ENCODE measurements around the gene PLXNA2. TPM values are rescaled to one million over a fixed set of nuclear protein-coding genes. Genes with fewer than 3 reads are reported as not detected.

PLXNA2 gene
- total RNA-seq, 1 experiment from 2014 or later = 0.89 TPM

- H3K27ac ChIP-seq (ENCODE audit: low read depth, low read length) = no peak overlapping the region
- CTCF ChIA-PET = interaction anchor here (0.6 to 1.4 kb wide), 8 partner anchors 10 to 199 kb away, joined by 3 to 12 read pairs (median 6); partner anchors contain the start of gene PLXNA2
- peak; percentile 85 for ATAC-seq
- no TSS peak for BruUV-seq (replicated peaks)
- no peaks in the 10 kb centered on the region for H3K9me3 ChIP-seq (ENCODE audit: control insufficient read depth in 1 of 2, insufficient read depth in 1 of 2, low read depth in 1 of 2, low read length in 2 of 2)
- H3K79me2 ChIP-seq (ENCODE audit: insufficient read depth, low read length) = no peaks in the 10 kb centered on the region
- no peak overlapping the region for H3K4me3 ChIP-seq (replicated peaks in 1 of 2; ENCODE audit: low read depth in 1 of 2, low read length in 2 of 2)
- TF ChIP-seq SRF (IDR thresholded peaks at IDR 0.05; ENCODE audit: low read depth) (no peak), RAD21 (IDR thresholded peaks at IDR 0.05; ENCODE audit: low read depth) (peak; percentile 53), CTCF (IDR thresholded peaks at IDR 0.05 in 2 of 3, conservative IDR thresholded peaks at IDR 0.05 in 1 of 3; ENCODE audit: borderline replicate concordance in 1 of 3, insufficient read depth in 1 of 3, low read depth in 2 of 3, low read length in 2 of 3) (peak; percentile 83 to 95 (median 89))
- intact Hi-C loops (cut with micrococcal nuclease) = no loop called here
- DNase-seq (ENCODE audit: low read depth, low spot score) = peak; percentile 28
- no peaks in the 10 kb centered on the region for H3K36me3 ChIP-seq (ENCODE audit: control insufficient read depth in 1 of 2, insufficient read depth in 2 of 2, low read length in 2 of 2)
- no peaks in the 10 kb centered on the region for H3K27me3 ChIP-seq (ENCODE audit: insufficient read depth, low read length)
- no peaks in the 10 kb centered on the region for H3K9me2 ChIP-seq (ENCODE audit: insufficient read depth)
- RAD21 ChIA-PET (ENCODE audit: low non-redundant PET in 1 of 2, low total read pairs in 2 of 2, uncharacterized antibody in 2 of 2, unreplicated experiment in 2 of 2) = no interaction called here
- peak overlapping the region; percentile 8; the same call in 1 of the 2 replicates for H3K4me2 ChIP-seq (ENCODE audit: low read length)
- no peaks in the 10 kb centered on the region for H3K4me1 ChIP-seq (ENCODE audit: control insufficient read depth in 1 of 2, insufficient read depth in 2 of 2, low read length in 2 of 2)
- H3K9ac ChIP-seq (ENCODE audit: low read length) = no peak overlapping the region
- H2AFZ ChIP-seq (ENCODE audit: low read depth, low read length, poor library complexity, severe bottlenecking) = no peak overlapping the region
- no peaks in the 10 kb centered on the region for H4K20me1 ChIP-seq (ENCODE audit: insufficient read depth)
- POLR2A ChIA-PET = no interaction called here
Observed at GRCh38 chr1:208045463-208046260, 198.5 kb downstream of the PLXNA2 start.

DNA sequence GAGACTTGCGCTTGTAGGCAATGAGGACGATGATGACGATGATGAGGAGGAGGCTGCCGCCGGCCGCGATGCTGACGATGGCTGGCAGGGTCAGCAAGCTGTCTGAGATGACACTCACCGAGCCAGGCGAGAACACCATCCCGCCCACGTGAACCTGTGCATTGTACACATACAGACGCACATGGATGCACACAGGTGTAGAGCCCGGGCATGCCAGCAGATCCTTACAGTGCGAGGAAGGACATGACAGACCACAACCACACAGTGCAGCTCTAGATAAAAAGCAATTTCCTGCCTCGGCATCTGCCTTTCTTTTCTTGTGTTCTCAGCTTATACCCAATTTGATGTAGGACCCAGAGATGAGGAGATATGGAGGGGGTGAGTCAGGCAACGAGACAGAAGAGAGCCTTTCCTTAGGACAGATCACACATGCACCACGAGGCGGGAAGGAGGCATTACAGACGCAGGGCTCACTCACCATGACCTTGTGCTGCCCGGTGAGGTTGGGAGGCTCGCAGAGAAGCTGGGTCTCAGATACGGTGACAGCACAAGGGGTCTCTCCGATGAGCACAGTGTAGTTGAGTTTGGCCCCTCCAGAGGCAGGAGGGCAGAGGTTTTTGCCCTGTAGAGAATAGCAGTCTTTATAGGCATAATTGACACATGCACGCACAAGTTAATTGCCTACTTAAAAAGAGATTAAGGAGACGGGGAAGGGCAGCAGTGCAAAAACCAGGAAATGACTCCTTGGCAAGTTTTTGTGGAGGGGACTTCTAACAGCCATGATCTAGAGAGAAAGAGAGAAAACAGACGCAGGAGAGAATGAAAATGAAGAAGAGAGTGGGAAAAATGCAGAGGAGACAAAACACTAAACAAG, 199.4 kb downstream of the PLXNA2 start:
- Histone ChIP-seq H3K9ac (ENCODE audit: low read length) (no peak overlapping the region), H3K27ac (ENCODE audit: low read depth, low read length) (no peak overlapping the region), H3K36me3 (ENCODE audit: control insufficient read depth in 1 of 2, insufficient read depth in 2 of 2, low read length in 2 of 2) (no peaks in the 10 kb centered on the region), H3K27me3 (ENCODE audit: insufficient read depth, low read length) (no peaks in the 10 kb centered on the region), H3K9me2 (ENCODE audit: insufficient read depth) (no peaks in the 10 kb centered on the region), H3K4me2 (ENCODE audit: low read length) (no peak overlapping the region), H3K9me3 (ENCODE audit: control insufficient read depth in 1 of 2, insufficient read depth in 1 of 2, low read depth in 1 of 2, low read length in 2 of 2) (no peaks in the 10 kb centered on the region), H3K4me3 (replicated peaks in 1 of 2; ENCODE audit: low read depth in 1 of 2, low read length in 2 of 2) (no peak overlapping the region), H4K20me1 (ENCODE audit: insufficient read depth) (no peaks in the 10 kb centered on the region), H3K79me2 (ENCODE audit: insufficient read depth, low read length) (no peaks in the 10 kb centered on the region), H3K4me1 (ENCODE audit: control insufficient read depth in 1 of 2, insufficient read depth in 2 of 2, low read length in 2 of 2) (no peaks in the 10 kb centered on the region), H2AFZ (ENCODE audit: low read depth, low read length, poor library complexity, severe bottlenecking) (no peak overlapping the region)
- BruUV-seq (replicated peaks) = no TSS peak
- ChIA-PET CTCF (interaction anchor here (0.6 to 1.4 kb wide), 8 partner anchors 9 to 200 kb away, joined by 3 to 12 read pairs (median 6); partner anchors contain the start of gene PLXNA2), POLR2A (no interaction called here), RAD21 (ENCODE audit: low non-redundant PET in 1 of 2, low total read pairs in 2 of 2, uncharacterized antibody in 2 of 2, unreplicated experiment in 2 of 2) (no interaction called here)
- DNase-seq (ENCODE audit: low read depth, low spot score) (no peak), ATAC-seq (no peak)
- intact Hi-C loops (cut with micrococcal nuclease) = no loop called here
- TF ChIP-seq ZBTB33 (IDR thresholded peaks at IDR 0.05; ENCODE audit: extremely low read depth, insufficient replicate concordance, low read length) = no peak
- no peak for TF ChIP-seq SRF (IDR thresholded peaks at IDR 0.05; ENCODE audit: low read depth)
- TF ChIP-seq CEBPB (IDR thresholded peaks at IDR 0.05; ENCODE audit: low read depth) = no peak
- no peak for TF ChIP-seq EZH2 (IDR thresholded peaks at IDR 0.05)
- TF ChIP-seq YY1 (IDR thresholded peaks at IDR 0.05; ENCODE audit: extremely low read depth, insufficient replicate concordance, low read depth, low read length) = no peak
- TF ChIP-seq FOSL1 (IDR thresholded peaks at IDR 0.05; ENCODE audit: low read depth) = no peak
- no peak for TF ChIP-seq ZNF274 (IDR thresholded peaks at IDR 0.05; ENCODE audit: low read depth, low read length)
- no peak for TF ChIP-seq EGR1 (IDR thresholded peaks at IDR 0.05; ENCODE audit: low read depth)
- TF ChIP-seq TCF7L2 (IDR thresholded peaks at IDR 0.05; ENCODE audit: borderline replicate concordance, extremely low read depth, insufficient read depth, insufficient read length) = no peak
- TF ChIP-seq ZFX (IDR thresholded peaks at IDR 0.05) = no peak
- TF ChIP-seq, protein P1, sequence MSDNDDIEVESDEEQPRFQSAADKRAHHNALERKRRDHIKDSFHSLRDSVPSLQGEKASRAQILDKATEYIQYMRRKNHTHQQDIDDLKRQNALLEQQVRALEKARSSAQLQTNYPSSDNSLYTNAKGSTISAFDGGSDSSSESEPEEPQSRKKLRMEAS (IDR thresholded peaks at IDR 0.05) = no peak

Measured in HCT116 (cell line).